ENCODE measurements around the gene SCAF8. TPM values are rescaled to one million over a fixed set of nuclear protein-coding genes. Genes with fewer than 3 reads are reported as not detected.

The SCAF8 gene
- total RNA-seq, 1 donor: 47.6 TPM

GRCh38 chr6:154814063-154814462, 80.8 kb downstream of the SCAF8 start:
- TF ChIP-seq CTCF (IDR thresholded peaks at IDR 0.05; ENCODE audit: insufficient read depth, low read length): no peak
- H3K4me3 ChIP-seq (ENCODE audit: low read depth, low read length): no peak overlapping the region
- no peak for DNase-seq (ENCODE audit: low read depth)

GRCh38 chr6:154815938-154816820, 83.0 kb downstream of the SCAF8 start:
- DNase-seq (ENCODE audit: low read depth): no peak
- no peak overlapping the region for H3K4me3 ChIP-seq (ENCODE audit: low read depth, low read length)
- TF ChIP-seq CTCF (IDR thresholded peaks at IDR 0.05; ENCODE audit: insufficient read depth, low read length): no peak

GRCh38 chr6:154821099-154821498, 87.9 kb downstream of the SCAF8 start:
- H3K4me3 ChIP-seq (ENCODE audit: low read depth, low read length): no peak overlapping the region
- no peak for TF ChIP-seq CTCF (IDR thresholded peaks at IDR 0.05; ENCODE audit: insufficient read depth, low read length)
- DNase-seq (ENCODE audit: low read depth): no peak

GRCh38 chr6:154821638-154822037, 88.4 kb downstream of the SCAF8 start:
- DNase-seq (ENCODE audit: low read depth): no peak
- no peak for TF ChIP-seq CTCF (IDR thresholded peaks at IDR 0.05; ENCODE audit: insufficient read depth, low read length)
- no peak overlapping the region for H3K4me3 ChIP-seq (ENCODE audit: low read depth, low read length)

- no peak overlapping the region for H3K4me3 ChIP-seq (ENCODE audit: low read depth, low read length)
- DNase-seq (ENCODE audit: low read depth): no peak
- TF ChIP-seq CTCF (IDR thresholded peaks at IDR 0.05; ENCODE audit: insufficient read depth, low read length): no peak
Measured at GRCh38 chr6:154822947-154823558, 89.8 kb downstream of the SCAF8 start.

GRCh38 chr6:154824076-154824475, 90.9 kb downstream of the SCAF8 start:
- TF ChIP-seq CTCF (IDR thresholded peaks at IDR 0.05; ENCODE audit: insufficient read depth, low read length): no peak
- no peak overlapping the region for H3K4me3 ChIP-seq (ENCODE audit: low read depth, low read length)

More at GRCh38 chr6:154824076-154824475, 90.9 kb downstream of the SCAF8 start:
- DNase-seq (ENCODE audit: low read depth): no peak
